K562 (cell line): ENCODE data around the gene C1R. TPM values are rescaled to one million over a fixed set of nuclear protein-coding genes. Genes with fewer than 3 reads are reported as not detected.

Source experiments
- ATAC-seq: fragments of 200-7000 bp; cut with Tn5 transposase; 3 replicates; pipeline ENCODE4 v1.9.1; 2020; ENCODE audit warnings: moderate library complexity
- BruUV-seq: library from RNA; stranded (reverse); fragments of 400-500 nt; replicated peaks from 2 replicates; lab custom pipeline; 2021; lab: Mats Ljungman, UMichigan
- CTCF ChIA-PET: fragments of 300-600 bp; formaldehyde crosslinking; extraction: SDS; loops from one replicate; lab custom pipeline; 2021; ENCODE audit warnings: low intra/inter-chr PET ratio; lab: Yijun Ruan, JAX
- POLR2A ChIA-PET: fragments of 300-600, 350-650 bp; sonication (Branson Sonifier 250); formaldehyde crosslinking; extraction: SDS; loops from one replicate; lab custom pipeline; 2021; ENCODE audit warnings: antibody characterized with exemption, inconsistent platforms; lab: Yijun Ruan, JAX
- DNase-seq, 4 experiments: peaks; one replicate each; pipeline versions ENCODE4 v3.0.0 to v3.0.0-alpha.2; 2011 to 2018; ENCODE audit warnings: low spot score in 3 of 4, mixed read lengths in 3 of 4; ENCODE audit errors: extremely low read depth in 1 of 4
- FAIRE-seq: peaks from 2 replicates; lab custom pipeline; 2011; peaks lifted over from hg19 to GRCh38; lab: Jason Lieb, UNC
- H2AFZ ChIP-seq: 2 replicates; pipeline ENCODE4 v1.6.0; 2011; ENCODE audit warnings: low read depth, low read length, control low read depth, inconsistent platforms
- H3K27ac ChIP-seq: fragments of 200-600 bp; 3 replicates; pipeline ENCODE4 v1.8.0; 2011; ENCODE audit warnings: low read depth, mild to moderate bottlenecking, control low read depth, inconsistent platforms, low read length, moderate library complexity, mixed read lengths; ENCODE audit errors: extremely low read depth
- H3K27me3 ChIP-seq, 2 experiments: fragments of 300-600 bp in 1 of 2; 2 replicates in 1 of 2; 3 replicates in 1 of 2; pipeline versions ENCODE4 v1.6.0 to v1.8.0; 2011; ENCODE audit warnings: inconsistent platforms in 2 of 2, low read length in 2 of 2, mild to moderate bottlenecking in 1 of 2, mixed read lengths in 1 of 2, moderate library complexity in 1 of 2; ENCODE audit not compliant: control insufficient read depth in 2 of 2, insufficient read depth in 2 of 2
- H3K36me3 ChIP-seq: fragments of 300-600 bp; 3 replicates; pipeline ENCODE4 v1.8.0; 2011; ENCODE audit warnings: mild to moderate bottlenecking, low read length, inconsistent platforms; ENCODE audit not compliant: control insufficient read depth, insufficient read depth
- H3K4me1 ChIP-seq, 2 experiments: fragments of 200-600 bp in 1 of 2; replicated peaks in 1 of 2; 2 replicates in 1 of 2; 3 replicates in 1 of 2; pipeline versions ENCODE4 v1.5.1 to v1.8.0; 2011; ENCODE audit warnings: inconsistent platforms in 2 of 2, low read length in 2 of 2, mild to moderate bottlenecking in 1 of 2, mixed read lengths in 1 of 2, moderate library complexity in 1 of 2; ENCODE audit not compliant: control insufficient read depth in 2 of 2, insufficient read depth in 2 of 2
- H3K4me2 ChIP-seq: 2 replicates; pipeline ENCODE4 v1.6.1; 2011; ENCODE audit warnings: low read length, control low read depth, inconsistent platforms, mixed read lengths; ENCODE audit not compliant: insufficient read depth
- H3K4me3 ChIP-seq: fragments of 200-600 bp; sonication (generic), shearing (Covaris generic); 2 replicates; pipeline ENCODE4 v1.5.1; 2016; ENCODE audit warnings: control low read depth, inconsistent platforms
- H3K79me2 ChIP-seq: fragments of 200-600 bp; 3 replicates; pipeline ENCODE4 v1.8.0; 2011; ENCODE audit warnings: low read length, inconsistent platforms; ENCODE audit not compliant: control insufficient read depth, insufficient read depth
- H3K9ac ChIP-seq, 2 experiments: 2 replicates each; pipeline versions ENCODE4 v1.6.0 to v1.6.1; 2011; ENCODE audit warnings: low read depth in 2 of 2, low read length in 2 of 2, control low read depth in 1 of 2, inconsistent platforms in 1 of 2, mild to moderate bottlenecking in 1 of 2, mixed read lengths in 1 of 2; ENCODE audit not compliant: insufficient read depth in 1 of 2
- H3K9me1 ChIP-seq: one replicate; pipeline ENCODE4 v1.6.0; 2011; ENCODE audit warnings: inconsistent platforms, mild to moderate bottlenecking, low read length, moderate library complexity; ENCODE audit not compliant: control insufficient read depth, insufficient read depth
- H3K9me3 ChIP-seq: replicated peaks from 2 replicates; pipeline ENCODE4 v1.5.1; 2011; ENCODE audit warnings: low read depth, low read length, inconsistent platforms; ENCODE audit not compliant: control insufficient read depth, insufficient read depth
- H4K20me1 ChIP-seq: replicated peaks from 2 replicates; pipeline ENCODE4 v1.6.1; 2011; ENCODE audit warnings: low read length, inconsistent platforms, mixed read lengths; ENCODE audit not compliant: control insufficient read depth, insufficient read depth
- CEBPB ChIP-seq: fragments of 450-650 bp; IDR thresholded peaks from 2 replicates; pipeline ENCODE4 v1.6.1; 2016; ENCODE audit warnings: missing genetic modification characterization, missing compliant biosample characterization
- SREBF2 ChIP-seq: sonication (generic); formaldehyde crosslinking; IDR thresholded peaks from 2 replicates; pipeline ENCODE4 v1.4.0; 2020; ENCODE audit warnings: mild to moderate bottlenecking, missing genetic modification reagents
- WGBS: fragments of 100-300 bp; shearing (Covaris generic); methylation state at CpG from one replicate; pipeline ENCODE4 v1.1.6; 2016; ENCODE audit warnings: low coverage, mixed read lengths; ENCODE audit not compliant: insufficient coverage; ENCODE audit errors: missing lambda C conversion rate; 5-methylcytosine and 5-hydroxymethylcytosine counted together
- in situ Hi-C: fragments of 300-500 bp; cut with MboI; formaldehyde crosslinking; loops from 4 replicates; pipeline ENCODE4 v1.15.0; 2018; ENCODE audit warnings: inconsistent platforms, mixed read lengths
- intact Hi-C: fragments of 100-400 bp; cut with micrococcal nuclease; formaldehyde crosslinking; loops from 2 replicates; pipeline ENCODE4 v1.14.2; 2022
- polyA plus RNA-seq, 8 experiments: library from polyadenylated mRNA; depleted of rRNA in 4 of 8; stranded (reverse) in 5 of 8; unstranded in 3 of 8; fragments of >200 nt; fragmentation: Nextera tagmentation in 2 of 8; fragmentation: Illumina TruSeq in 1 of 8; extraction: Ambion mirVana in 2 of 8; extraction: Trizol in 1 of 8; gene quantifications; 2 replicates each; pipeline versions ENCODE4 v1.2.1 to v1.2.3, GENCODE V29; 2011 to 2014; ENCODE audit warnings: inconsistent platforms in 1 of 8, missing spikeins in 1 of 8
- total RNA-seq, 7 experiments: library from RNA; depleted of rRNA in 6 of 7; stranded (reverse); fragments of >200 nt in 6 of 7; fragmentation: Illumina TruSeq in 2 of 7; extraction: Trizol in 2 of 7; gene quantifications; 2 replicates each; pipeline versions ENCODE4 v1.2.1 to v1.2.3, GENCODE V29; 2011 to 2021; ENCODE audit warnings: low replicate concordance in 1 of 7
- TF ChIP-seq, protein P1 (sequence below): fragments of 250-450 bp; sonication (Bioruptor Pico); IDR thresholded peaks from 2 replicates; pipeline ENCODE4 v1.4.0; 2020
- TF ChIP-seq, protein P2 (sequence below): sonication (generic); formaldehyde crosslinking; IDR thresholded peaks from 2 replicates; pipeline ENCODE4 v1.8.1; 2023; ENCODE audit warnings: mild to moderate bottlenecking, missing genetic modification reagents

C1R gene
- total and polyA plus RNA-seq, 9 of the 15 experiments (the other 6 are each of a cell fraction or from before 2014, with no cell fraction given) = 0.07 to 1.0 (median 0.33) TPM; not detected in 1

DNA sequence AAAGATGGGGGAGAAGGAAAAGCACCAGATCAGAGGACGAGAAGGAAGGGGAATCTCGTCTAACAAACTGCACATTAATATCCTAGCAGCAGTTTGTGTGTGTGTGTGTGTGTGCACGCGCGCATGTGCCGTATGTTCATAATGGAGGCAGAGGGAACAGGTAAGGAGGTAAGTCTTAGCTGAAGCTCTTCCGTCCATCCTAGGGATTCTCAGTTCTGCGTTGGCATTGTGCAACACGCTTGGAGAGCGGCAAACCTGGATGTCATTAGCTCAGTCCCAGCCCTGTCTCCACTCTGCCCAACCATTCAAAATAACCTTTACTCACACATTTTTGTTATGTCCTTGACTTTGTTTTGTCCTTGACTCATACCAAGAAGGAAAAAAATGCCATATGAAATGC, 1.6 kb upstream of the C1R start:
- peak; percentile 67 for FAIRE-seq

DNA sequence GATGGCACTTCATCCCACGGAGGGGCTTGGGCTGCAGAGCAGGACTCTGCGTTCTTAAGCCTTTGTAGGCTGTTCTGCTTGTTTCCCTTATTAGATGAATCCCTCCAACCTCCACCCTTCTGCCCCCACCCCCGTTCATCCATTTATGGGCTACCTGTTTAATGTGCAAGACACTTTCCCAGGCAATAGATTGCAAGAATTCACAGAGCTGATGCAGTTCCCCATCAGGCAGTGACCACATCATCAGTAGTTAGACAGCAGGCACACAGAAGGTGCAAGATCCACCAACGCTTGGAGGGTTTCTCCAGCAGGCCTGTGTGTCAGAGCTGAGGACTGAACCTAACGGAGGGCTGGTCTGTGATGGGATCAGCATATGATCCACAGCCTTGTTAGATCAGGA, 1.2 kb upstream of the C1R start:
- H3K4me1 ChIP-seq = peaks cover 6 to 24% of the 10 kb centered on the region in 2 experiments; a peak in 3 of 5 replicates
- no peaks in the 10 kb centered on the region for H4K20me1 ChIP-seq
- H3K27ac ChIP-seq = no peak overlapping the region
- in situ Hi-C loops = no loop called here
- FAIRE-seq = no peak
- H3K9ac ChIP-seq = no peak overlapping the region
- BruUV-seq = no TSS peak
- 0 out of 3 replicates have a peak, but pooled peaks cover 3% of the 10 kb centered on the region for H3K36me3 ChIP-seq
- no peaks in the 10 kb centered on the region; a peak in 1 of 5 replicates for H3K27me3 ChIP-seq
- no peak overlapping the region for H3K4me3 ChIP-seq
- H3K4me2 ChIP-seq = no peak overlapping the region
- TF ChIP-seq, protein P1, sequence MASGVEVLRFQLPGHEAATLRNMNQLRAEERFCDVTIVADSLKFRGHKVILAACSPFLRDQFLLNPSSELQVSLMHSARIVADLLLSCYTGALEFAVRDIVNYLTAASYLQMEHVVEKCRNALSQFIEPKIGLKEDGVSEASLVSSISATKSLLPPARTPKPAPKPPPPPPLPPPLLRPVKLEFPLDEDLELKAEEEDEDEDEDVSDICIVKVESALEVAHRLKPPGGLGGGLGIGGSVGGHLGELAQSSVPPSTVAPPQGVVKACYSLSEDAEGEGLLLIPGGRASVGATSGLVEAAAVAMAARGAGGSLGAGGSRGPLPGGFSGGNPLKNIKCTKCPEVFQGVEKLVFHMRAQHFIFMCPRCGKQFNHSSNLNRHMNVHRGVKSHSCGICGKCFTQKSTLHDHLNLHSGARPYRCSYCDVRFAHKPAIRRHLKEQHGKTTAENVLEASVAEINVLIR (CRISPR knock-in tag) = no peak
- H3K79me2 ChIP-seq = no peaks in the 10 kb centered on the region
- no peak overlapping the region for H2AFZ ChIP-seq
- DNase-seq = no peak
- no peaks in the 10 kb centered on the region for H3K9me3 ChIP-seq
- WGBS = 23% methylated on average over 5 of the region's 5 CpGs
- no peaks in the 10 kb centered on the region for H3K9me1 ChIP-seq
- POLR2A ChIA-PET = interaction anchor here (0.6 to 2.1 kb wide), 4 partner anchors 9 to 148 kb away, joined by 3 to 8 read pairs (median 5); no protein-coding TSS in a partner anchor
- intact Hi-C loops = loop anchor here (2.0 kb wide), 2 partner anchors 15 to 33 kb away; partner anchors contain the start of genes C1RL and C1S
- CTCF ChIA-PET = interaction anchor here (1.5 kb wide), 1 partner anchor 32 kb away, joined by 3 read pairs; no protein-coding TSS in a partner anchor
- ATAC-seq = no peak

More for the DNA sequence above, 1.6 kb upstream of the C1R start:
- no peaks in the 10 kb centered on the region for H4K20me1 ChIP-seq
- H3K36me3 ChIP-seq = 0 out of 3 replicates have a peak, but pooled peaks cover 4% of the 10 kb centered on the region
- no peak overlapping the region for H3K4me3 ChIP-seq
- H3K4me1 ChIP-seq = peaks cover 6 to 24% of the 10 kb centered on the region in 2 experiments; a peak in 3 of 5 replicates
- intact Hi-C loops (loop anchor here (2.0 kb wide), 2 partner anchors 15 to 33 kb away; partner anchors contain the start of genes C1RL and C1S), in situ Hi-C loops (no loop called here)
- no peak overlapping the region for H3K27ac ChIP-seq
- no peak for TF ChIP-seq SREBF2 (CRISPR knock-in tag)
- 0 out of 2 replicates have a peak, but pooled peaks have one; percentile 11 for TF ChIP-seq CEBPB
- TF ChIP-seq, protein P2, sequence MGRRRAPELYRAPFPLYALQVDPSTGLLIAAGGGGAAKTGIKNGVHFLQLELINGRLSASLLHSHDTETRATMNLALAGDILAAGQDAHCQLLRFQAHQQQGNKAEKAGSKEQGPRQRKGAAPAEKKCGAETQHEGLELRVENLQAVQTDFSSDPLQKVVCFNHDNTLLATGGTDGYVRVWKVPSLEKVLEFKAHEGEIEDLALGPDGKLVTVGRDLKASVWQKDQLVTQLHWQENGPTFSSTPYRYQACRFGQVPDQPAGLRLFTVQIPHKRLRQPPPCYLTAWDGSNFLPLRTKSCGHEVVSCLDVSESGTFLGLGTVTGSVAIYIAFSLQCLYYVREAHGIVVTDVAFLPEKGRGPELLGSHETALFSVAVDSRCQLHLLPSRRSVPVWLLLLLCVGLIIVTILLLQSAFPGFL (CRISPR knock-in tag) = no peak
- H2AFZ ChIP-seq = no peak overlapping the region
- WGBS = 62% methylated on average over 10 of the region's 10 CpGs
- no peaks in the 10 kb centered on the region for H3K79me2 ChIP-seq
- POLR2A ChIA-PET = interaction anchor here (0.6 to 2.1 kb wide), 4 partner anchors 9 to 149 kb away, joined by 3 to 8 read pairs (median 5); no protein-coding TSS in a partner anchor
- H3K9me1 ChIP-seq = no peaks in the 10 kb centered on the region
- no peak for ATAC-seq
- no TSS peak for BruUV-seq
- no peak for DNase-seq
- H3K4me2 ChIP-seq = no peak overlapping the region
- H3K9ac ChIP-seq = no peak overlapping the region
- no peaks in the 10 kb centered on the region; a peak in 1 of 5 replicates for H3K27me3 ChIP-seq
- CTCF ChIA-PET = no interaction called here
- H3K9me3 ChIP-seq = no peaks in the 10 kb centered on the region
